ENCODE measurements around the gene ZDHHC24.

DNA sequence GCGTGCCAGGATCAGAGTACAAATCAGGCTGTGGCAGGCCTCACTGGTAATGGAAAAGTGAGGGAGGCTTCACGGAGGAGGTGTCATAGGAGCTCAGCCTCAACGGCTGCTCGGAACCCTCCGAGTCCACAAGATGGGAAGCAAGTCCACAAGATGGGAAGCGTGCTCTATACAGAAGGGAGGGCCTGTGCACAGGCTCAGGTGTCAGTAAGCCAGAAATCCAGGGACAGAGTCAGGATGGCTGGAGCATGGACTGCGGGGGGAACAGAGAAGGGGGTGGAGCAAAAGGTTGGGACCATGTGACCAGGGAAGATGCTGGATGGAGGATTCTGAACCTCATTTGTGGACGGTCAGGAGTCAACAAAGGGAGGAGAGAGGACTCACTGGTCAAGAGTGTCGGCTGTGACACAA lies 69.0 kb downstream of the ZDHHC24 start:
- TF ChIP-seq, protein P1, sequence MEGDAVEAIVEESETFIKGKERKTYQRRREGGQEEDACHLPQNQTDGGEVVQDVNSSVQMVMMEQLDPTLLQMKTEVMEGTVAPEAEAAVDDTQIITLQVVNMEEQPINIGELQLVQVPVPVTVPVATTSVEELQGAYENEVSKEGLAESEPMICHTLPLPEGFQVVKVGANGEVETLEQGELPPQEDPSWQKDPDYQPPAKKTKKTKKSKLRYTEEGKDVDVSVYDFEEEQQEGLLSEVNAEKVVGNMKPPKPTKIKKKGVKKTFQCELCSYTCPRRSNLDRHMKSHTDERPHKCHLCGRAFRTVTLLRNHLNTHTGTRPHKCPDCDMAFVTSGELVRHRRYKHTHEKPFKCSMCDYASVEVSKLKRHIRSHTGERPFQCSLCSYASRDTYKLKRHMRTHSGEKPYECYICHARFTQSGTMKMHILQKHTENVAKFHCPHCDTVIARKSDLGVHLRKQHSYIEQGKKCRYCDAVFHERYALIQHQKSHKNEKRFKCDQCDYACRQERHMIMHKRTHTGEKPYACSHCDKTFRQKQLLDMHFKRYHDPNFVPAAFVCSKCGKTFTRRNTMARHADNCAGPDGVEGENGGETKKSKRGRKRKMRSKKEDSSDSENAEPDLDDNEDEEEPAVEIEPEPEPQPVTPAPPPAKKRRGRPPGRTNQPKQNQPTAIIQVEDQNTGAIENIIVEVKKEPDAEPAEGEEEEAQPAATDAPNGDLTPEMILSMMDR (conservative IDR thresholded peaks at IDR 0.05; ENCODE audit: low read length), result no peak
- no peak for TF ChIP-seq EZH2phosphoT487 (IDR thresholded peaks at IDR 0.05; ENCODE audit: borderline replicate concordance)

Data from Loucy (cell line).